ENCODE data around the gene C1orf105. TPM values are rescaled to one million over a fixed set of nuclear protein-coding genes. Genes with fewer than 3 reads are reported as not detected.

C1orf105 gene
- total and polyA plus RNA-seq, 3 donors from 2014 or later: 15.1 to 60.8 (median 15.8) TPM

GRCh38 chr1:172397221-172397620 is 23.3 kb upstream of the C1orf105 start:
- H3K9me3 ChIP-seq: no peaks in the 10 kb centered on the region
- no peak overlapping the region for H3K4me3 ChIP-seq
- no peaks in the 10 kb centered on the region for H3K27me3 ChIP-seq
- TF ChIP-seq POLR2A (IDR thresholded peaks at IDR 0.05): no peak
- TF ChIP-seq CTCF (IDR thresholded peaks at IDR 0.05): no peak
- 78 to 84% methylated on average over 3 of the region's 3 CpGs for whole genome bisulfite sequencing, 2 donors
- intact Hi-C loops (cut with DNase I; ENCODE audit: low total_unique reads): no loop called here
- H3K27ac ChIP-seq: peak overlapping the region in 1 of 2 donors; percentile 60
- no peaks in the 10 kb centered on the region for H3K36me3 ChIP-seq (ENCODE audit: low read depth, missing control alignments)
- peaks cover 28% of the 10 kb centered on the region for H3K4me1 ChIP-seq
- DNase-seq: no peak

GRCh38 chr1:172397633-172398032 is 22.9 kb upstream of the C1orf105 start:
- H3K27me3 ChIP-seq: no peaks in the 10 kb centered on the region
- 71 to 77% methylated on average over 2 of the region's 2 CpGs for WGBS, 2 donors
- intact Hi-C loops (cut with DNase I; ENCODE audit: low total_unique reads): no loop called here
- TF ChIP-seq CTCF (IDR thresholded peaks at IDR 0.05) (no peak), POLR2A (IDR thresholded peaks at IDR 0.05) (no peak)
- H3K4me1 ChIP-seq: peaks cover 29% of the 10 kb centered on the region
- H3K36me3 ChIP-seq (ENCODE audit: low read depth, missing control alignments): no peaks in the 10 kb centered on the region
- H3K4me3 ChIP-seq: no peak overlapping the region
- peak overlapping the region in 1 of 2 donors; percentile 60 for H3K27ac ChIP-seq
- no peak for DNase-seq
- no peaks in the 10 kb centered on the region for H3K9me3 ChIP-seq

- H3K4me1 ChIP-seq: peaks cover 35% of the 10 kb centered on the region
- DNase-seq: no peak
- H3K9me3 ChIP-seq: no peaks in the 10 kb centered on the region
- peak overlapping the region; percentile 60 to 81 for H3K27ac ChIP-seq
- TF ChIP-seq CTCF (IDR thresholded peaks at IDR 0.05): no peak
- no peak for TF ChIP-seq POLR2A (IDR thresholded peaks at IDR 0.05)
- 29 to 37% methylated on average over 2 of the region's 2 CpGs for WGBS, 2 donors
- no peaks in the 10 kb centered on the region for H3K36me3 ChIP-seq (ENCODE audit: low read depth, missing control alignments)
- no peak overlapping the region for H3K4me3 ChIP-seq
- H3K27me3 ChIP-seq: no peaks in the 10 kb centered on the region
- intact Hi-C loops (cut with DNase I; ENCODE audit: low total_unique reads): no loop called here
Measured at GRCh38 chr1:172398193-172398592, 22.3 kb upstream of the C1orf105 start.

- no peak overlapping the region for H3K4me3 ChIP-seq
- H3K27me3 ChIP-seq: no peaks in the 10 kb centered on the region
- H3K9me3 ChIP-seq: no peaks in the 10 kb centered on the region
- peak overlapping the region; percentile 60 to 81 for H3K27ac ChIP-seq
- intact Hi-C loops (cut with DNase I; ENCODE audit: low total_unique reads): no loop called here
- H3K4me1 ChIP-seq: peaks cover 43% of the 10 kb centered on the region
- WGBS, 2 donors: 20 to 27% methylated on average over 9 of the region's 9 CpGs
- peak; percentile 69 for DNase-seq
- no peaks in the 10 kb centered on the region for H3K36me3 ChIP-seq (ENCODE audit: low read depth, missing control alignments)
- TF ChIP-seq POLR2A (IDR thresholded peaks at IDR 0.05) (no peak), CTCF (IDR thresholded peaks at IDR 0.05) (peak; percentile 40 to 73 (median 57))
Measured at GRCh38 chr1:172398970-172399755, 21.3 kb upstream of the C1orf105 start.

All from testis (tissue), 3 donors.